Neural cell (in vitro differentiated cells): ENCODE results near the gene TAS2R13.

ENCODE experiments used
- EP300 ChIP-seq: fragments of 450-650 bp; conservative IDR thresholded peaks from 2 replicates; pipeline ENCODE4 v1.6.1; 2014; ENCODE audit warnings: antibody characterized with exemption, mild to moderate bottlenecking, moderate library complexity; ENCODE audit not compliant: poor library complexity, severe bottlenecking
- EZH2 ChIP-seq: fragments of 200-600, 300-800 bp; shearing (Covaris generic), sonication (generic); IDR thresholded peaks from 2 replicates; pipeline ENCODE4 v1.6.1; 2014; ENCODE audit warnings: antibody characterized with exemption, low read length, borderline replicate concordance, mild to moderate bottlenecking; ENCODE audit not compliant: insufficient read depth, poor library complexity, severe bottlenecking
- TAF1 ChIP-seq: IDR thresholded peaks from 2 replicates; pipeline ENCODE4 v1.6.1; 2012; ENCODE audit warnings: low read depth
- TF ChIP-seq, protein P1 (sequence below): fragments of 450-650 bp; IDR thresholded peaks from 2 replicates; pipeline ENCODE4 v1.5.1; 2014; ENCODE audit warnings: antibody characterized with exemption, mild to moderate bottlenecking, moderate library complexity; ENCODE audit not compliant: poor library complexity, severe bottlenecking

DNA sequence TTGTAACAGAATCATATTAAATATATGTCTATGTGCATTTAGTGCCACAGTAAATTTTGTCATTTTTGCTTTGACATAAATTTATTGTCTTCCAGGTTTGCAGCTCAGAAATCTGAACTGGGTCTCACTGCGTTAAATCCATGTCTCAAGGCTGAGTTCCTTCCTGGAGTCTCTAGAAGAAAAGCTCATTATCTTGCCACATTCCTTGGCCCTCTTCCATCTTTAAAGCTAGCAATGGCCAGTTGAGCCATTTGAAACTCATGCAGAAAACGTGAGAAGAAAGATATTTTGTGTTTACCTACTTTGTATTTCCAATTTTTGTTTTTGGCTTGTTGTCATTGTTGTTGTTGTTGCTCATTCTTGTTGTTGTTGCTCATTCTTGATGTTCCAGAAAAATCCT is 36.0 kb downstream of the TAS2R13 start:
- TF ChIP-seq EZH2 (no peak), TAF1 (no peak), EP300 (no peak)
- TF ChIP-seq, protein P1, sequence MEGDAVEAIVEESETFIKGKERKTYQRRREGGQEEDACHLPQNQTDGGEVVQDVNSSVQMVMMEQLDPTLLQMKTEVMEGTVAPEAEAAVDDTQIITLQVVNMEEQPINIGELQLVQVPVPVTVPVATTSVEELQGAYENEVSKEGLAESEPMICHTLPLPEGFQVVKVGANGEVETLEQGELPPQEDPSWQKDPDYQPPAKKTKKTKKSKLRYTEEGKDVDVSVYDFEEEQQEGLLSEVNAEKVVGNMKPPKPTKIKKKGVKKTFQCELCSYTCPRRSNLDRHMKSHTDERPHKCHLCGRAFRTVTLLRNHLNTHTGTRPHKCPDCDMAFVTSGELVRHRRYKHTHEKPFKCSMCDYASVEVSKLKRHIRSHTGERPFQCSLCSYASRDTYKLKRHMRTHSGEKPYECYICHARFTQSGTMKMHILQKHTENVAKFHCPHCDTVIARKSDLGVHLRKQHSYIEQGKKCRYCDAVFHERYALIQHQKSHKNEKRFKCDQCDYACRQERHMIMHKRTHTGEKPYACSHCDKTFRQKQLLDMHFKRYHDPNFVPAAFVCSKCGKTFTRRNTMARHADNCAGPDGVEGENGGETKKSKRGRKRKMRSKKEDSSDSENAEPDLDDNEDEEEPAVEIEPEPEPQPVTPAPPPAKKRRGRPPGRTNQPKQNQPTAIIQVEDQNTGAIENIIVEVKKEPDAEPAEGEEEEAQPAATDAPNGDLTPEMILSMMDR, result no peak
